22Rv1 (cell line): ENCODE data around the gene TMEM9.

ENCODE experiments used
- ZFX ChIP-seq: fragments of 450-650 bp; IDR thresholded peaks from 2 replicates; pipeline ENCODE4 v1.6.1; 2017; ENCODE audit warnings: antibody characterized with exemption, borderline replicate concordance
- TF ChIP-seq, protein P1 (sequence below): fragments of 450-650 bp; IDR thresholded peaks from 2 replicates; pipeline ENCODE4 v1.5.1; 2017; ENCODE audit warnings: mild to moderate bottlenecking

DNA sequence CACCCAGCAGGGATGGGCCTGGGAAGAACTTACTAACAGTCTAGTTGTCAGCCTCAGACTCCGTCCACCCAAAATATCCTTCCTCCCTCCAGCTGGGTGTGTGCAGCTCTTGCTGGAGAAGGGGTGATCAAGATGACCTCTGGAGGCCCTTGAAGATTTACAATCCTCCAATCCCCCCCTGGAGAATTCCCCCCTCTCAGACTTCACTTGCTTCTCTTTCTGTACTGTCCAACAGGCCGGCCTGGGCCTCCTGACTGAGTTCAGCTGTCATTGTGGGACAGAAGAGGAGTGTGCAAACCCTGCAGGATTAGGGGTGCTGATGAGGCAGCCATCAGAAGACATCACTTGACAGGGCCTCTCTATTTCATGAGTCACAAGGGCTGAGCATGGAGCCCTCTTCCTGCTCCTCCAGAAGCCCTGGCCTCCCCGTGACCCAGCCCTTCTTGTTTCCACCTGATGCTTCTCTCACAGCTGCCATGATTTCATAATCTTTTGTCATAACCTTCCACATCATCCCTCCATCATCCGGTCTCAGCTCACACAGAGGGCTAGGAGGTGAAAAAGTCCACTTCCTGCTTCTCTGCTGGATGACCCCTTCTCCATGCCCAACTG, 18.8 kb upstream of the TMEM9 start:
- TF ChIP-seq, protein P1, sequence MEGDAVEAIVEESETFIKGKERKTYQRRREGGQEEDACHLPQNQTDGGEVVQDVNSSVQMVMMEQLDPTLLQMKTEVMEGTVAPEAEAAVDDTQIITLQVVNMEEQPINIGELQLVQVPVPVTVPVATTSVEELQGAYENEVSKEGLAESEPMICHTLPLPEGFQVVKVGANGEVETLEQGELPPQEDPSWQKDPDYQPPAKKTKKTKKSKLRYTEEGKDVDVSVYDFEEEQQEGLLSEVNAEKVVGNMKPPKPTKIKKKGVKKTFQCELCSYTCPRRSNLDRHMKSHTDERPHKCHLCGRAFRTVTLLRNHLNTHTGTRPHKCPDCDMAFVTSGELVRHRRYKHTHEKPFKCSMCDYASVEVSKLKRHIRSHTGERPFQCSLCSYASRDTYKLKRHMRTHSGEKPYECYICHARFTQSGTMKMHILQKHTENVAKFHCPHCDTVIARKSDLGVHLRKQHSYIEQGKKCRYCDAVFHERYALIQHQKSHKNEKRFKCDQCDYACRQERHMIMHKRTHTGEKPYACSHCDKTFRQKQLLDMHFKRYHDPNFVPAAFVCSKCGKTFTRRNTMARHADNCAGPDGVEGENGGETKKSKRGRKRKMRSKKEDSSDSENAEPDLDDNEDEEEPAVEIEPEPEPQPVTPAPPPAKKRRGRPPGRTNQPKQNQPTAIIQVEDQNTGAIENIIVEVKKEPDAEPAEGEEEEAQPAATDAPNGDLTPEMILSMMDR = no peak
- no peak for TF ChIP-seq ZFX
